OCI-LY7 (cell line): ENCODE results near the gene ABCC4. TPM values are rescaled to one million over a fixed set of nuclear protein-coding genes. Genes with fewer than 3 reads are reported as not detected.

ENCODE experiments used
- BruUV-seq: library from RNA; stranded (reverse); fragments of 400-500 nt; replicated peaks from 2 replicates; lab custom pipeline; 2021; lab: Mats Ljungman, UMichigan
- CTCF ChIA-PET: fragments of 300-600 bp; sonication (Branson Sonifier 250); formaldehyde crosslinking; loops from one replicate; lab custom pipeline; 2022; ENCODE audit warnings: antibody characterized with exemption; ENCODE audit not compliant: unreplicated experiment; lab: Charles Lee
- POLR2A ChIA-PET: fragments of 300-600 bp; sonication (Branson Sonifier 250); formaldehyde crosslinking; loops from one replicate; lab custom pipeline; 2022; ENCODE audit warnings: antibody characterized with exemption; lab: Charles Lee
- DNase-seq: peaks from one replicate; pipeline ENCODE4 v3.0.0-alpha.2; 2015; ENCODE audit warnings: low spot score
- H2AFZ ChIP-seq: fragments of 200-600 bp; sonication (generic), shearing (Covaris generic); 2 replicates; pipeline ENCODE4 v1.6.1; 2014; ENCODE audit warnings: mild to moderate bottlenecking, antibody characterized with exemption, low read length, moderate library complexity
- H3K27ac ChIP-seq: fragments of 200-600 bp; sonication (generic); 2 replicates; pipeline ENCODE4 v1.5.1; 2014; ENCODE audit warnings: mixed run types, low read depth, mild to moderate bottlenecking, moderate library complexity, low read length, inconsistent platforms; ENCODE audit not compliant: poor library complexity, severe bottlenecking
- H3K36me3 ChIP-seq: fragments of 200-600 bp; sonication (generic); 2 replicates; pipeline ENCODE4 v1.6.1; 2014; ENCODE audit warnings: mild to moderate bottlenecking, antibody characterized with exemption, low read length, moderate library complexity, mixed read lengths; ENCODE audit not compliant: insufficient read depth
- H3K4me1 ChIP-seq: fragments of 200-600 bp; sonication (generic); 2 replicates; pipeline ENCODE4 v1.5.1; 2014; ENCODE audit warnings: mild to moderate bottlenecking, low read length; ENCODE audit not compliant: insufficient read depth, poor library complexity, severe bottlenecking
- H3K4me2 ChIP-seq: fragments of 200-600 bp; sonication (generic); 2 replicates; pipeline ENCODE4 v1.6.1; 2014; ENCODE audit warnings: mild to moderate bottlenecking, low read length
- H3K4me3 ChIP-seq: fragments of 200-600 bp; sonication (generic); 2 replicates; pipeline ENCODE4 v1.5.1; 2014; ENCODE audit warnings: mild to moderate bottlenecking, low read depth, low read length; ENCODE audit not compliant: poor library complexity, severe bottlenecking
- H3K79me2 ChIP-seq: fragments of 200-600 bp; sonication (generic); 2 replicates; pipeline ENCODE4 v1.6.1; 2016; ENCODE audit warnings: low read depth, mild to moderate bottlenecking, low read length, moderate library complexity, mixed read lengths; ENCODE audit not compliant: insufficient read depth
- H3K9me2 ChIP-seq: fragments of 200-600 bp; sonication (generic); 2 replicates; pipeline ENCODE4 v1.6.1; 2016; ENCODE audit warnings: mild to moderate bottlenecking, low read length, mixed read lengths; ENCODE audit not compliant: insufficient read depth
- H3K9me3 ChIP-seq: fragments of 200-600 bp; sonication (generic); 2 replicates; pipeline ENCODE4 v1.6.1; 2014; ENCODE audit warnings: mild to moderate bottlenecking, mixed run types, low read length, mixed read lengths
- H4K20me1 ChIP-seq: fragments of 200-600 bp; sonication (generic); 2 replicates; pipeline ENCODE4 v1.6.1; 2014; ENCODE audit warnings: mild to moderate bottlenecking, antibody characterized with exemption, low read length, moderate library complexity, mixed read lengths; ENCODE audit not compliant: insufficient read depth
- CTCF ChIP-seq: fragments of 200-600 bp; sonication (generic); conservative IDR thresholded peaks from 2 replicates; pipeline ENCODE4 v1.5.1; 2014; ENCODE audit warnings: mild to moderate bottlenecking, antibody characterized with exemption, low read length, moderate library complexity, mixed read lengths
- EZH2phosphoT487 ChIP-seq: fragments of 200-600 bp; sonication (generic); IDR thresholded peaks from 2 replicates; pipeline ENCODE4 v1.6.1; 2018; ENCODE audit warnings: low read depth, borderline replicate concordance, mild to moderate bottlenecking, mixed run types, antibody characterized with exemption, low read length, moderate library complexity, mixed read lengths
- intact Hi-C: fragments of 100-400 bp; cut with micrococcal nuclease; formaldehyde crosslinking; loops from one replicate; pipeline ENCODE4 v1.10.0; 2022; ENCODE audit not compliant: unreplicated experiment
- total RNA-seq, 2 experiments: library from RNA; depleted of rRNA in 1 of 2; stranded (reverse); fragments of >200 nt in 1 of 2; shearing (Covaris generic) in 1 of 2; gene quantifications; 2 replicates each; pipeline ENCODE4 v1.2.3, GENCODE V29; 2014 to 2022

ABCC4 gene
- total RNA-seq, 2 experiments from 2014 or later: 7.3 to 7.8 TPM

- POLR2A ChIA-PET: no interaction called here
- Histone ChIP-seq H4K20me1 (no peaks in the 10 kb centered on the region), H3K27ac (no peak overlapping the region), H3K9me2 (no peaks in the 10 kb centered on the region), H2AFZ (no peak overlapping the region), H3K4me1 (no peaks in the 10 kb centered on the region), H3K9me3 (no peaks in the 10 kb centered on the region), H3K4me3 (no peak overlapping the region), H3K4me2 (no peak overlapping the region), H3K79me2 (no peaks in the 10 kb centered on the region), H3K36me3 (no peaks in the 10 kb centered on the region)
- CTCF ChIA-PET: no interaction called here
- no peak for DNase-seq
- BruUV-seq: no TSS peak
- intact Hi-C loops: no loop called here
- TF ChIP-seq EZH2phosphoT487 (no peak), CTCF (no peak)
Measured at GRCh38 chr13:95323930-95324662, 22.8 kb upstream of the ABCC4 start.

GRCh38 chr13:95319551-95320274 lies 18.5 kb upstream of the ABCC4 start:
- Histone ChIP-seq H3K9me3 (no peaks in the 10 kb centered on the region), H3K4me1 (no peaks in the 10 kb centered on the region), H2AFZ (no peak overlapping the region), H3K79me2 (no peaks in the 10 kb centered on the region), H4K20me1 (no peaks in the 10 kb centered on the region), H3K4me2 (no peak overlapping the region), H3K36me3 (no peaks in the 10 kb centered on the region), H3K27ac (no peak overlapping the region), H3K4me3 (no peak overlapping the region), H3K9me2 (no peaks in the 10 kb centered on the region)
- TF ChIP-seq EZH2phosphoT487 (no peak), CTCF (no peak)
- BruUV-seq: no TSS peak
- DNase-seq: no peak
- intact Hi-C loops: no loop called here
- ChIA-PET POLR2A (no interaction called here), CTCF (no interaction called here)
